Parathyroid adenoma (tissue), 2 donors: ENCODE measurements around the gene NHLRC4.
A peak's percentile ranks its signal among the peaks of the same experiment; 100 is the strongest.

ENCODE experiments used
- H2AFZ ChIP-seq: fragments of 300-600 bp; sonication (generic); one replicate; pipeline ENCODE4 v1.7.0; 2017; ENCODE audit warnings: antibody characterized with exemption, mild to moderate bottlenecking
- H3K27ac ChIP-seq: fragments of 300-600 bp; sonication (generic); one replicate; pipeline ENCODE4 v1.7.0; 2017
- H3K27me3 ChIP-seq: fragments of 300-600 bp; sonication (generic); one replicate; pipeline ENCODE4 v1.7.0; 2017; ENCODE audit warnings: low read length; ENCODE audit not compliant: control insufficient read depth, insufficient read depth
- H3K36me3 ChIP-seq: fragments of 300-600 bp; sonication (generic); one replicate; pipeline ENCODE4 v1.7.0; 2017; ENCODE audit warnings: low read length; ENCODE audit not compliant: control insufficient read depth, insufficient read depth
- H3K4me1 ChIP-seq: fragments of 300-600 bp; sonication (generic); one replicate; pipeline ENCODE4 v1.7.0; 2017; ENCODE audit warnings: control low read depth
- H3K4me2 ChIP-seq: fragments of 300-600 bp; sonication (generic); one replicate; pipeline ENCODE4 v1.7.0; 2017; ENCODE audit warnings: low read length
- H3K4me3 ChIP-seq: fragments of 300-600 bp; sonication (generic); one replicate; pipeline ENCODE4 v1.7.0; 2017; ENCODE audit warnings: low read depth, low read length
- H3K79me2 ChIP-seq: fragments of 300-600 bp; sonication (generic); one replicate; pipeline ENCODE4 v1.7.0; 2017; ENCODE audit warnings: control low read depth
- H3K9ac ChIP-seq: fragments of 300-600 bp; sonication (generic); one replicate; pipeline ENCODE4 v1.7.0; 2017; ENCODE audit warnings: mild to moderate bottlenecking
- H3K9me3 ChIP-seq: fragments of 300-600 bp; sonication (generic); one replicate; pipeline ENCODE4 v1.7.0; 2017; ENCODE audit warnings: low read length; ENCODE audit not compliant: control insufficient read depth
- CTCF ChIP-seq: fragments of 300-600 bp; sonication (generic); IDR thresholded peaks from one replicate; pipeline ENCODE4 v1.7.0; 2017; ENCODE audit warnings: antibody characterized with exemption, mild to moderate bottlenecking
- donor health status: primary hyperparathyroidism.

Gene NHLRC4

DNA sequence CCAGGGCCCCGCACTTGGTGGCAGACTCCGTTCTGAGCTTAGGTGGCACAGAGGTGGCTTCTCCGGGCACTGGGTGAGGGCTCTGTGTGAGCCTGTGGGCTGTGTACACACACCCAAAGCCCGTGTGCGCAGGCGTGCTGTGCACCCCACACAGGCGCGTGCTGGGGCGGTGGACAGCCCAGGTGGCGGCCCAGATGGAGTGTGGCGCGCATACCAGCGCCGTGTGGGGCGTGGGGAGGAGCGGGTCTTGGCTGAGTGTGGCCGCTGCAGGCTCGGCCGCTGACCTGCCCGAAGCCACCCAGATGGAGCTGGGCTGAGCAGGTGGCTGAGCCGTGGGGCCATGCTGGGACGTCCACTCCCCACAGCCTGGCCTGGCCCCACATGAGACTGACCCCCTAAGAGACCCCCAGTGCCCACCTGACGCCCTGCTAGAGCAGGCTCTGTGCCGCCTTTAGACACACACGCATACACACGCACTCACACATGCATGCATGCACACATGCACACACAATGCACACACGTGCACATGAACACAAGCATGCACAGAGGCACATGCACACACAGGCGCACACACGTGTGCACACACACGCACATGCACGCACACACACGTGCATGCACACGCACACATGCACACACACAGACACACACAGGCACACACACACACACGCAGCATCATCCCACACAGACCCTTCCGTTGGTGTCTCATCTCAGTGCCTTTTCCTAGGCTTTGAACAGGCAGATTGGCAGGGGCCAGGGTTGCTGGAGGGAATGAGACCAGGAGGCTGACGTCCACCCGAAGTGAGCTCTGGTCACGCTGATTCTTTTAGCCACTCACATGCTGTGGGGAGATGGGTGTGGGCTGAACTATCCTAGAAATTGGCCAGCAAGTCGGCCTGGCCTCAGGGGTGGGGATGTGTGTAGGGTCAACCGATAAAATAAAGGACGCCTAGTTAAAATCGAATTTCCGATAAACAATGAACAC is 4.6 kb upstream of the NHLRC4 start:
- no peaks in the 10 kb centered on the region for H3K9me3 ChIP-seq
- H3K27me3 ChIP-seq, result no peaks in the 10 kb centered on the region
- no peak overlapping the region for H3K9ac ChIP-seq
- H3K36me3 ChIP-seq, result no peaks in the 10 kb centered on the region
- no peak overlapping the region for H2AFZ ChIP-seq
- no peak for TF ChIP-seq CTCF
- no peak overlapping the region for H3K4me2 ChIP-seq
- H3K4me3 ChIP-seq, result no peak overlapping the region
- no peak overlapping the region for H3K27ac ChIP-seq
- peaks cover 29% of the 10 kb centered on the region for H3K4me1 ChIP-seq
- no peaks in the 10 kb centered on the region for H3K79me2 ChIP-seq

DNA sequence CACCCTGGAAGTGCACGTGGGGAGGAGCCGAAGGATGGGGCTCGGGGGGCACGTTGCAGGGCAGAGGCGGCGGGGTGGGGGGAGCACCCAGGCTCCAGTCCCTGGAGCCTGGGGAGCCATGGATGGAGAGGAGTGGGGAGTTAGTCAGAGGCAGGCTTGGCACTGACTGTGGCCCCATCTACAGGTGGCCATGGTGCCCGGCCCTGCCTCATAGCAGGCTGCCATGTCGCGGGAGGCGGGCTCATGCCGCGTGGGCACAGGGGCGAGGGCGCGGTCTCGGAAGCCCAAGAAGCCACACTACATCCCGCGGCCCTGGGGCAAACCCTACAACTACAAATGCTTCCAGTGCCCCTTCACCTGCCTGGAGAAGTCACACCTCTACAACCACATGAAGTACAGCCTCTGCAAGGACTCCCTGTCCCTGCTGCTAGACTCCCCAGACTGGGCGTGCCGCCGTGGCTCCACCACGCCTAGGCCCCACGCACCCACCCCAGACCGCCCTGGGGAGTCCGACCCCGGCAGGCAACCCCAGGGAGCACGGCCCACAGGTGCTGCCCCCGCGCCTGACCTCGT is 3.6 kb upstream of the NHLRC4 start:
- TF ChIP-seq CTCF, result no peak
- H3K9ac ChIP-seq, result no peak overlapping the region
- peaks cover 38% of the 10 kb centered on the region for H3K4me1 ChIP-seq
- H3K4me2 ChIP-seq, result no peak overlapping the region
- H3K79me2 ChIP-seq, result no peaks in the 10 kb centered on the region
- H3K27me3 ChIP-seq, result no peaks in the 10 kb centered on the region
- H3K9me3 ChIP-seq, result no peaks in the 10 kb centered on the region
- H2AFZ ChIP-seq, result no peak overlapping the region
- no peak overlapping the region for H3K4me3 ChIP-seq
- H3K27ac ChIP-seq, result no peak overlapping the region
- no peaks in the 10 kb centered on the region for H3K36me3 ChIP-seq

DNA sequence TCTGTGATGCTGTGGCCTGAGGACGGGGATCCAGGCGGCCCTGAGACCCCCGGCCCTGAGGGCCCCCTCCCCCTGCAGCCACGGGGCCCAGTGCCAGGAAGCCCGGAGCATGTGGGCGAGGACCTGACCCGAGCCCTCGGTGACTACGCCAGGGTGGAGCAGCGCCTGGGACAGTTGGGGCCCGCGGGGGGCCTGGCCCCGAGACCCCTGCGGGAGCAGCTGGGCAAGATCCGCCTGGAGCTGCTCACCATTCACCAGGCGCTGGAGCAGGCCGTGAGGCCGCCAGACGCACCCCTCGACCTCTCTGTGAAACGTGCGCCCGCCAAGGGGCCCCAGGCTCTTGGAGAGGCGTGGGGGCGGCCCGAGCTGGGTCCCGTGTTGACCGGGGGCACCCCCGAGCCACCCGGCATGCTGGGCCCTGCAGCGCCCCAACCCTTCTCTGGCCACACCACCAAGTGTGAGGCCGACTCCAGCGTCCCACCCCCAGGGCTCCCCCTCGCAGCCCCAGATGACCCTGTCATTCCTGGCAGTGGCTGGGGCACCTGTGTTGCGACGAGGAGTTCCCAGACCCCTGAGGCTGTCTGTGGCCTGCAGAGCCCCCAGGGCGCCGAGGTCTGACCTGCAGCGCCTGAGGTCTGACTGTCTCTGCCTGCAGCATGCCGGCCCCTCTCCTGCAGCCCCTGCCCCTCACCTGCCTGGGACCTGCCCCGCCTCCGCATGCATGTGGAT is 2.0 kb upstream of the NHLRC4 start:
- Histone ChIP-seq H3K9me3 (no peaks in the 10 kb centered on the region), H3K27me3 (no peaks in the 10 kb centered on the region), H3K36me3 (no peaks in the 10 kb centered on the region), H3K9ac (peak overlapping the region; percentile 63), H3K79me2 (peaks cover 3% of the 10 kb centered on the region), H3K4me3 (peak overlapping the region; percentile 54), H3K4me2 (peak overlapping the region; percentile 78), H3K27ac (peak overlapping the region; percentile 95), H3K4me1 (peaks cover 45% of the 10 kb centered on the region), H2AFZ (peak overlapping the region; percentile 75)
- no peak for TF ChIP-seq CTCF

- H3K27ac ChIP-seq, result peak overlapping the region; percentile 95
- no peak for TF ChIP-seq CTCF
- peak overlapping the region; percentile 54 for H3K4me3 ChIP-seq
These were observed 1.1 kb upstream of the NHLRC4 start for GRCh38 chr16:565419-566330.

More at GRCh38 chr16:565419-566330, 1.1 kb upstream of the NHLRC4 start:
- H3K9ac ChIP-seq, result peak overlapping the region; percentile 63
- H3K9me3 ChIP-seq, result no peaks in the 10 kb centered on the region
- H3K27me3 ChIP-seq, result no peaks in the 10 kb centered on the region
- peak overlapping the region; percentile 75 for H2AFZ ChIP-seq
- no peaks in the 10 kb centered on the region for H3K36me3 ChIP-seq
- peaks cover 3% of the 10 kb centered on the region for H3K79me2 ChIP-seq
- H3K4me1 ChIP-seq, result peaks cover 45% of the 10 kb centered on the region
- peak overlapping the region; percentile 78 for H3K4me2 ChIP-seq
